Activated T-cell treated with anti-CD3 and anti-CD28 coated beads, Interleukin-2, amount 50 U/mL, for 1 hour (primary cell): ENCODE measurements around the gene MFAP3.

Experiments
- DNase-seq: peaks from one replicate; pipeline ENCODE4 v3.0.0-alpha.2; 2020

MFAP3 gene

GRCh38 chr5:154095904-154096303 is 57.1 kb downstream of the MFAP3 start:
- DNase-seq, result no peak

DNA sequence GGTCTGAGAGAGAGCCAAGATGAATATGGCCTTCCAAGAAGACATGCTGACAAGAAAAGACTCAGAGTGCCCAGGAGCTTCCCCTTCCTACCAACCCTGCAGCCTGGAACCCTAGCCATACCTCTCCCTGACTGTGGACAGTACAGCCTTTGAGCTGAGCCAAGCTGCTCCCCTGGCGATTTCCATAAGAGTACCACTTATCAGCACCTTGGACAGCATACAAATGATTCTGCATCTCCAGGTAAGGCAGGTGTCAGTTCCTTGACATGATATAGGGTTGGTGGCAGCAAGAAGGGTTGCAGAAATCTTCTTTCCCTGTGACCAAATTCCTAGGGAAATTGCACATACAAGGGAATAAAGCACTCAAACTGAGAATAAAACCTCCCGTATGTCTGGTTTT is 58.3 kb downstream of the MFAP3 start:
- no peak for DNase-seq

- DNase-seq, result no peak
These were observed 59.7 kb downstream of the MFAP3 start for GRCh38 chr5:154098465-154098864.

- no peak for DNase-seq
These were observed 62.4 kb downstream of the MFAP3 start for GRCh38 chr5:154101184-154101583.

DNA sequence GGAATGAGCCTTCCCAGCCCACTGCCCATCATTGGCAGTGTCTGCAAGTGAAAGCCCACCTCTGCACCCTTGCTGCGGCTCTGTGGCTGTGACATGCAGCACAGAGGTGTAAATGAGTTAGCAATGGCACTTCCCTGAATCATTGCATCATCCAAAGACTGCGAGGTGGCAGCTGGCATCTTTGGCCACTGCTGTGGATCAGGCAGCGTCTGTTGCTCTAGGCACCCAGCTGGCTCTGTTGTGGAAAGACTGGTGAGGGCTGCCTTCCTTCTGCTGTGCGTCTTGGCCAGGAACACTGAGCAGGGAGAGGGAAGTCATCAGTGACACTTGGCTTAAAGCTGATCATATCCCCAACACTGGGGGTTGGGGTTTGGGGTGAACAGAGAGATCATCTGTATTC is 64.5 kb downstream of the MFAP3 start:
- DNase-seq, result no peak
